H1 (cell line): ENCODE measurements around the gene HDLBP. TPM values are rescaled to one million over a fixed set of nuclear protein-coding genes. Genes with fewer than 3 reads are reported as not detected.

Experiments
- BACH1 ChIP-seq: IDR thresholded peaks from 2 replicates; pipeline ENCODE4 v1.6.1; 2012; ENCODE audit warnings: low read length, improper control_type of control experiment
- JUN ChIP-seq: IDR thresholded peaks from 2 replicates; pipeline ENCODE4 v1.6.1; 2011; ENCODE audit warnings: low read depth, mild to moderate bottlenecking, improper control_type of control experiment, low read length
- RNF2 ChIP-seq: fragments of 200-900, 300-1000 bp; sonication (generic); IDR thresholded peaks from 2 replicates; pipeline ENCODE4 v1.7.1; 2016; ENCODE audit warnings: borderline replicate concordance, low read depth, mild to moderate bottlenecking, antibody characterized with exemption, low read length; ENCODE audit not compliant: poor library complexity, severe bottlenecking; ENCODE audit errors: missing control alignments
- SIRT6 ChIP-seq: IDR thresholded peaks from one replicate; pipeline ENCODE4 v1.7.1; 2012; ENCODE audit warnings: low read length, inconsistent platforms
- SIX5 ChIP-seq: IDR thresholded peaks from 2 replicates; pipeline ENCODE4 v1.6.1; 2011; ENCODE audit warnings: mild to moderate bottlenecking, low read depth, low read length
- SRF ChIP-seq: IDR thresholded peaks from 2 replicates; pipeline ENCODE4 v1.6.1; 2011; ENCODE audit warnings: mild to moderate bottlenecking, low read depth, low read length, moderate library complexity
- TCF12 ChIP-seq: IDR thresholded peaks from 2 replicates; pipeline ENCODE4 v1.6.1; 2011; ENCODE audit warnings: low read depth, mild to moderate bottlenecking, low read length
- polyA plus RNA-seq, 7 experiments: library from polyadenylated mRNA; depleted of rRNA in 3 of 7; stranded (reverse) in 5 of 7; unstranded in 2 of 7; fragments of >200 nt in 5 of 7; fragments of 200-250 nt in 2 of 7; gene quantifications; 1 replicate in 5 of 7; 2 replicates in 1 of 7; 4 replicates in 1 of 7; pipeline versions ENCODE4 v1.2.1 to v1.2.3, GENCODE V29; 2011 to 2013; ENCODE audit warnings: missing spikeins in 2 of 7, mixed read lengths in 2 of 7
- total RNA-seq: library from RNA; stranded (reverse); fragmentation: NEBNext Ultra II Directional; extraction: Animal tissue kit (Norgen Biotek cat#: 25700); gene quantifications from 2 replicates; pipeline ENCODE4 v1.2.1, GENCODE V29; 2021

Gene HDLBP
- total and polyA plus RNA-seq, 2 of the 8 experiments (the other 6 are each of a cell fraction or from before 2014, with no cell fraction given), result 185 to 360 TPM

GRCh38 chr2:241190291-241190981 lies 125.0 kb downstream of the HDLBP start (continued):
- TF ChIP-seq TCF12 (no peak), BACH1 (no peak), SRF (no peak), JUN (no peak), SIRT6 (no peak), RNF2 (no peak), SIX5 (no peak)
